AG09309 (cell line): ENCODE data around the gene TPPP2.

ENCODE experiments used
- DNase-seq: peaks from one replicate; pipeline ENCODE4 v3.0.0-alpha.2; 2010; ENCODE audit warnings: low read depth
- H3K4me3 ChIP-seq: 2 replicates; pipeline ENCODE4 v1.5.1; 2011; ENCODE audit warnings: mild to moderate bottlenecking, low read depth, low read length, moderate library complexity; ENCODE audit not compliant: control insufficient read depth
- TF ChIP-seq, protein P1 (sequence below): IDR thresholded peaks from 2 replicates; pipeline ENCODE4 v1.5.1; 2011; ENCODE audit warnings: mild to moderate bottlenecking, low read depth, low read length, inconsistent platforms; ENCODE audit not compliant: insufficient read depth, control insufficient read depth; ENCODE audit errors: missing control alignments

Gene TPPP2

GRCh38 chr14:21049271-21049673 is 19.3 kb downstream of the TPPP2 start:
- no peak overlapping the region for H3K4me3 ChIP-seq
- DNase-seq: no peak
- TF ChIP-seq, protein P1, sequence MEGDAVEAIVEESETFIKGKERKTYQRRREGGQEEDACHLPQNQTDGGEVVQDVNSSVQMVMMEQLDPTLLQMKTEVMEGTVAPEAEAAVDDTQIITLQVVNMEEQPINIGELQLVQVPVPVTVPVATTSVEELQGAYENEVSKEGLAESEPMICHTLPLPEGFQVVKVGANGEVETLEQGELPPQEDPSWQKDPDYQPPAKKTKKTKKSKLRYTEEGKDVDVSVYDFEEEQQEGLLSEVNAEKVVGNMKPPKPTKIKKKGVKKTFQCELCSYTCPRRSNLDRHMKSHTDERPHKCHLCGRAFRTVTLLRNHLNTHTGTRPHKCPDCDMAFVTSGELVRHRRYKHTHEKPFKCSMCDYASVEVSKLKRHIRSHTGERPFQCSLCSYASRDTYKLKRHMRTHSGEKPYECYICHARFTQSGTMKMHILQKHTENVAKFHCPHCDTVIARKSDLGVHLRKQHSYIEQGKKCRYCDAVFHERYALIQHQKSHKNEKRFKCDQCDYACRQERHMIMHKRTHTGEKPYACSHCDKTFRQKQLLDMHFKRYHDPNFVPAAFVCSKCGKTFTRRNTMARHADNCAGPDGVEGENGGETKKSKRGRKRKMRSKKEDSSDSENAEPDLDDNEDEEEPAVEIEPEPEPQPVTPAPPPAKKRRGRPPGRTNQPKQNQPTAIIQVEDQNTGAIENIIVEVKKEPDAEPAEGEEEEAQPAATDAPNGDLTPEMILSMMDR: no peak

- no peak overlapping the region for H3K4me3 ChIP-seq
- DNase-seq: no peak
- TF ChIP-seq, protein P1: no peak
Observed at GRCh38 chr14:21050597-21050996, 20.6 kb downstream of the TPPP2 start.

DNA sequence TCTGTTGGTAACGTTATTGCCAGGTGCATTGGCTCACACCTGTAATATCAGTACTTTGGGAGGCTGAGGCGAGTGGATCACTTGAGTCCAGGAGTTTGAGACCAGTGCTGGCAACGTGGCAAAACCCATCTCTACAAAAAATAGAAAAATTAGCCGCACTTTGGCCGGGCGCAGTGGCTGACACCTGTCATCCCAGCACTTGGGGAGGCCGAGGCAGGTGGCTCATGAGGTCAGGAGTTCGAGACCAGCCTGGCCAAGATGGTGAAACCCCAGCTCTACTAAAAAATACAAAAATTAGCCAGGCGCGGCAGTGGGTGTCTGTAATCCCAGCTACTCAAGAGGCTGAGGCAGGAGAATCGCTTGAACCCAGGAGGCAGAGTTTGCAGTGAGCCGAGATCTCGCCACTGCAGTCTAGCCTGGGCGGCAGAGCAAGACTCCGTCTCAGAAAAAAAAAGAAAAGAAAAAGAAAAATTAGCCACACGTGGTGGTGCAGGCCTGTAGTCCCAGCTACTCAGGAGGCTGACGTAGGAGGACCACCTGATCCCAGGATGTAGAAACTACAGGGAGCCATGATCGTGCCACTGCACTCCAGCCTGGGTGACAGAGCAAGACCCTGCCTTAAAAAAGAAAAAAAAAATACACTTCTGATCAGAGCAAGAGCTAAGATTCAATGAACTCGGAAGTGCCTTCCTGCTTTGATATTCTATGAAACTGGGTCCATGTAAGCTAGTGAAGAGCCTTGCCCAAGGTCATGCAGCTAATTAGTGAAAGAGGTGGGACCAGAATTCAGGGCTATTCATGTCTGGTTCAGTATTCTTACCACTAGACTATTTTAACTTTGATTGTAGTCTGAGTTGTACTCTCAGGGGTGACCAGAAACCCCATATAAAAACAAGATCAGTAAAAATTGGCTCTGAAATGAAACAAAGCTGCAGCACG is 23.4 kb downstream of the TPPP2 start:
- TF ChIP-seq, protein P1: no peak
- no peak overlapping the region for H3K4me3 ChIP-seq
- no peak for DNase-seq

DNA sequence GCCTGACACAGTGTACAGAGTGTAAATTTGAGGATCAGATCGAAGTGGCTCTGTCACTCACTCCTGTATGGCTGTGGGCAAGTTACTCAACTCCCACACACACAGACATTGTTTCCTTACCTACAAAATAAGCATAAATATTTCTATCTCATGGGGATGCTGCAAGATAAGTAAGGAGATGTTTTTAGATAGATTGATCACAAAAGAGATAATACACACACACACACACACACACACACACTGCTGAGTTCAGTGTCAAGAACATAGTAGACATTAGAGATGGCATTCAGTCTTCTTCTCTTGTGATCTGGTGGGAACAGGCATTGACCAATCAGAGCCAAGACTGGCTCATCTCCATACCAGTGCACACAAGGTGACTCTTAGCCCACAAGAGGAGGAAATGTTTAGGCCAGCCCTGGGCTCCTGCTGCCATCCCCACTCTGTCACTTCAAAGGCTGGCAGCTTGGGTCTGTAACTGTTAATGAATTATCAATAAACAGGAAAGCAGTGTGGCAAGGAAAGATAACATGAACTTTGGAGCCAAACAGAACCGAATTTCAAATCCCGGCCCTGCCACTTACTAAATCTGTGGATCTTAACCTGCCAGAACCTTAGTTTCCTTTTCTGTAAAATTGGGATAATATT is 24.2 kb downstream of the TPPP2 start:
- H3K4me3 ChIP-seq: no peak overlapping the region
- DNase-seq: no peak
- TF ChIP-seq, protein P1: no peak

GRCh38 chr14:21054768-21055145 is 24.7 kb downstream of the TPPP2 start:
- no peak for DNase-seq
- TF ChIP-seq, protein P1: no peak
- no peak overlapping the region for H3K4me3 ChIP-seq

GRCh38 chr14:21055432-21056117 is 25.6 kb downstream of the TPPP2 start:
- DNase-seq: no peak
- no peak overlapping the region for H3K4me3 ChIP-seq
- TF ChIP-seq, protein P1: no peak
